ENCODE results near the gene FBXO7.

Gene FBXO7

DNA sequence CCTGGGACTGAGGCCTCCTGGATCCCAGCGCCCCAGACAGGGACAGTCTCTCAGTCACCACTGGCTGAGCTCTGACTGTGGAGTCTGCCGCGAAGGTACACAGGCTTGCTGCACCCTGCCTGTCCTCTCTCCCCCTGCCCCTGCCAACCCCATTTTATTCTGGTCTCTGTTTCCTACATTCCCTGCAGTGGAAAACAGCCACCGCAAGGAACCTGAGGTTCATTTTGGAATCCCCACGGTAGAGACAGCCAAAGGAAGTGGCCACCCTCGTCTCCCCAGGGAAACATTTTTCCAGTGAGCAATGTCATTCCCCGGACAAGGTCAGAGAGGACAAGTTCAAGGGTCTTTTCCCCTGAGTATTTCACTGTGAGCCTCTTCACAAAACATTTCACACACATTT is 56.6 kb downstream of the FBXO7 start:
- Mint-ChIP-seq H3K9me3 (no peaks in the 10 kb centered on the region), H3K4me1 (no peaks in the 10 kb centered on the region), H3K4me3 (no peak overlapping the region), H3K27ac (no peak overlapping the region), H3K36me3 (no peaks in the 10 kb centered on the region), H3K27me3 (peaks cover 12% of the 10 kb centered on the region)
- no peak for ATAC-seq (ENCODE audit: low read depth)
- DNase-seq (ENCODE audit: low spot score in 2 of 2), result no peak

DNA sequence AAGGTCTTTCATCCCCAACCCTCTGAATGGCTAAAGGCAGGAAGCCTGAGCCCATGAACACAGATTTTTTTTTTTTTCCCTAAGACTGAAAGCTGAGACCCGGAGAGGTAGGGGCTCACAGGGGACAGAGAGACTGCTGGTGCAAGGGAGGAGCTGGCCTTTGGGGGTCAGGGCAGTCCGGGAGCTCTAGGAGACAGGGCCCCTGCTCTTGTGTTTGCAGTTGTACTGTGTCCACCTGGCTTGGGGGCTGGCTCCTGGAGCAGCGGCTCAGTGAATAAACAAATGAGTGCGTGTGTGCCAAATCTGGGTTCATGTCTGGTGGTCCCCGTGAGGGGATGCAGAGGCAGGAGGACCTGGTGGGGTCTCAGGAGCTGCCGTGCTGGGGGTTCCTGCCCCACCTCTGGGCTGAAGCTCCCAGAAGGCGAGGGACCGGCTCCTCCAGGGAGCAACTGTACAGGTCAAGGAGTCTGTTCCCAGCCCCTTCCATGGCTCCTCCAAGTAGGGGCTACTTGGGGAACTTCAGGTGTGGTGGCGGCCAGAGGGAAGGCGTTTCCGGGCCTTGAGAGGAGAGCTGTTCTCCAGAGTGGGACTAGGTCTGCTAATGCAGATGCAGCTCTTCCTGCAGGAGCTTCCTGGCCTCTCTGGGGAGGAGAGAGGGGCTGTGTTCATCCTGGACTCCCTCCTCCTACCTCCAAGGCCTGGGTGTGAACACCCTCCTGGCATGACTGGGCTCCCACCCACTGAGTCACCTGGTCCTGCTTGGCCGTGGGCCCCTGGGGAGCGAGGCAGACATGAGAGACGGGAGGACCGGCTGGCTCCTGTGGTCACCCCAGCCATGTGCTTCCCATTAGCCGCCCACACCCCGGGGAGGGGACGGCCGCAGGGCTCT is 57.6 kb downstream of the FBXO7 start:
- Mint-ChIP-seq H3K36me3 (no peaks in the 10 kb centered on the region), H3K4me1 (no peaks in the 10 kb centered on the region), H3K27ac (no peak overlapping the region), H3K9me3 (no peaks in the 10 kb centered on the region), H3K4me3 (no peak overlapping the region), H3K27me3 (peaks cover 12% of the 10 kb centered on the region)
- DNase-seq (ENCODE audit: low spot score in 2 of 2), result no peak
- no peak for ATAC-seq (ENCODE audit: low read depth)

DNA sequence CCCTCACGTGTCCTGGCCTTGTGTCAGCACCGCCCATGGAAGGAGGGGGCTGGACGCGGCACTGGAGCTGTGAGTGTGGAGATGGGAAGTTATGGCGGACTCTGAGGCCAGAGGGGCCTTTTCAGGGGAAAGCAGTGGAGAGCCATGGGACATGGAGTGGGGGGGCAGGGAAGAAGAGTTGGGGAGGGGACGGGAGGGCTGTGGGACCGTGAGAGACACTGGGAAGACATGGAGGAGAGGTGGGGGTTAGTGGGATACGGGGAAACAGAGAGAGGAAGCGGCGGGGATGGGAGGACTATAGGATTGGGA is 58.2 kb downstream of the FBXO7 start:
- H3K36me3 Mint-ChIP-seq, result no peaks in the 10 kb centered on the region
- no peaks in the 10 kb centered on the region for H3K4me1 Mint-ChIP-seq
- no peaks in the 10 kb centered on the region for H3K9me3 Mint-ChIP-seq
- DNase-seq (ENCODE audit: low spot score in 2 of 2), result no peak
- no peak for ATAC-seq (ENCODE audit: low read depth)
- H3K27ac Mint-ChIP-seq, result no peak overlapping the region
- H3K27me3 Mint-ChIP-seq, result peaks cover 12% of the 10 kb centered on the region
- no peak overlapping the region for H3K4me3 Mint-ChIP-seq

DNA sequence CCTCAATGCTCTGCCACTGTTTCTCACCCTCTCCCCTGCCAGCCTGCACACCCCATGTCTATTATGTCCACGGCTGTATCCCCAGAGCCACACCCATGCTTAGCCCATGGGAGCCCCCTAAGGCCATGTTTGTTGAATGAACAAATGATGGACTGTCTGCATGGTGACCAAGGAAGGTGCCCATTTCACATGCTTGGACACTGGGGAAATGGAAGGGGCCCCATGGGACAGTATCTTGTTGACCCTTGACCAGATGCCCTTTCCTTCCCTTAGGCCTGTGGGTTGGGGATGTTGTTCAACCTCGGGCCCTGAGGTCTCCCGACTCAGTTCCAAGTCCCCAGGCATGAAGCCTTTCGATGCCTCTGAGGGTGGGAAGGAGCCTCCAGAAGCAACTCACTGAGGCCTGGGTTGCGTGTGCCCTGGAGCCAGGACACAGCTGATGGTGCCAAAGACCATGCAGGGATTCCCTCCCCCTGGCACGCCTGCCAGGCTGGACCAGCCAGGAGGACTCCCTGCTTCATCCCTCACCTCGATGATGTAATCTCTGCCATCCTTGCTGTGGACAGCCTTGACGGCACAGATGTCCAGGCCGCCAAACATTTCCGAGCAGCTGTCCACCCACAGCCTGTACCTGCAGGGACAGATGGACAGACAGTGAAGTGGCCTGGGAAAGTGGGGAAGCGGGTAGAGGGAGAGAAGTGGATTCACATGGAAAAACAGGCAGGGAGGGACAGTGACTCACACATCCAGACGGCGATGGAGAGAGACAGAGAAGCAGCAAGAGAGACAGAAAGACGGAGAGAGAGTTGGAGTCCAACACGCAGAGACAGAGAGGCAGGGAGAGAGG is 58.9 kb downstream of the FBXO7 start:
- Mint-ChIP-seq H3K4me3 (no peak overlapping the region), H3K4me1 (no peaks in the 10 kb centered on the region), H3K9me3 (peaks cover under 1% of the 10 kb centered on the region), H3K27me3 (peaks cover 13% of the 10 kb centered on the region), H3K36me3 (peaks cover under 1% of the 10 kb centered on the region), H3K27ac (no peak overlapping the region)
- DNase-seq (ENCODE audit: low spot score in 2 of 2) (no peak), ATAC-seq (ENCODE audit: low read depth) (no peak)

DNA sequence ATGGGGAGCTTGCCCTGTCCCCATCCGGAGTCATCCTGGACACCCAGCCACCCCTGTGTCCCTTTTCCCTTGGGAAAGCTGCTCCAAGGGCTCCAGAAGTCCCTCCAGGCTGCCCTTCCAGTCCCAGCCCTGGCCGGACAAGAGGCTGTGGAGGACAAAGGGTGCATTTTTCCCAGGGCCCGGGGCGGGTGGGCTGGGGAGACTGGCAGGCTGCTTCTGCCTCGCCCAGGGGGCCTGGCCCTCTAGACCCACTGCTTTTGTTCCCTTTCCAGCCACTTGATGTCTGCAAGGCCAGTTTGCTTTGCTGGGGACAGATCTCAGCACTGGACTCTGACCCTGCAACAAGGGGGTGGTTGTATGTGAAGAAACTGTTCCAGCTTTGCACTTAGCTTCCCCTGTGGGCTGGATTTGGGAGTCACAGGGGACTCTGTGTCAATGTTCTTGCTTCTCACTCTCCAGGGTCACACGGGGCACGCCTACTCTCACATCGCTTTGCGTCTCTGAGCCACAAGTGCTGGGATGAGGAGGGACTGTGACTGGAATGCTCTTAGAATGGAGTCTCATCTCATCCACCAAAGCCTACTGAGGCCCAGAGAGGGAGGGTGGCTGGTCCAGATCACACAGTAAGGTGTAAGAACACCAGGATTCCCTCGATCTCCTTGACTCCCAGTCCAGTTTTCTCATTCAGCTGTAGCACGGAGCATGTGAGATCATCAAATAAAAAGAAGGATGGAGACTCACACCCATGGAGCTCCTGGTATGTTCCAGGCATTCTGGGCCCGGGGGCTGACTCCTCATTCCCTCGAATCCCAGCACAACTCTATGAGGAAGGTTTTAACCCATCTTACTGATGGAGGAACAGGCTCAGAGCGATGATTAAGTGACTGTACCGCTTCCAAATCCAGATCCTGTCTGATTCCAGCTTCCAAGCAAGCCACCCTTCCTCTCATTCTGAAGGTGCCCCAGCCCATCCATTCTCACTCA is 59.9 kb downstream of the FBXO7 start:
- H3K4me1 Mint-ChIP-seq, result no peaks in the 10 kb centered on the region
- no peak overlapping the region for H3K27ac Mint-ChIP-seq
- peaks cover 2% of the 10 kb centered on the region for H3K36me3 Mint-ChIP-seq
- H3K4me3 Mint-ChIP-seq, result no peak overlapping the region
- peaks cover 21% of the 10 kb centered on the region for H3K27me3 Mint-ChIP-seq
- peaks cover 2% of the 10 kb centered on the region for H3K9me3 Mint-ChIP-seq
- no peak for DNase-seq (ENCODE audit: low spot score in 2 of 2)
- ATAC-seq (ENCODE audit: low read depth), result no peak

DNA sequence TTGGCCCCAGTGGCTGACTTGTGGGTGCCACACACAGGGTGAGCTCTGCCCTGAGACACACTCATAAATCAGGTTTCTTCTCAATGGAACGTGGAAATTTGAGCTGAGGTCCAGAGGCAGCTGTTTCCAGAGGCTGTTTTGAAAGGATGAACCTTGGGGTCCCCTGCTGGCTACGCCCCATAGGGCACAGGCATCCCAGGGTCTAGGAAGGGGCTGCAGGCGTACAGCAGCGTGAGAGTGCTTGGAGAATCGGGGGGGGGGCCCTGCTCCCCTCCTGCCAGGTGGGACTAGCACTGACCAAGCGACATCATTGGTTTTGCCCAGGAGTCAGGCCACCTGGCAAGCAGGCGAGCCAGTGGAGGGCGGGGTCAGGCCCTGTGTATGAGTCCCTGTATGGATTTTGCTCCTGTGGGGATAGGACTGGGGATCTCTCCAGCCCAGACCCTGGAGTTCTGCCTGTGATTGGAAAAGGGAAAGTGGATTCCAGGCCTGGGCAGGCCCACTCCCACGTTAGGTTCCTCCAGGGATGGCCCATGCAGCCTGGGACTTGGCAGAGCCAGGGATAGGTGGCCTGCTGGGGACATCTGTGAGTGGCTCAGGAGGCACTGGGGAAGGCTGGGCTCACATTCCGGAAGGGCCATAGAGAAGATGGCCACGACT is 61.0 kb downstream of the FBXO7 start:
- DNase-seq (ENCODE audit: low spot score in 2 of 2), result no peak

DNA sequence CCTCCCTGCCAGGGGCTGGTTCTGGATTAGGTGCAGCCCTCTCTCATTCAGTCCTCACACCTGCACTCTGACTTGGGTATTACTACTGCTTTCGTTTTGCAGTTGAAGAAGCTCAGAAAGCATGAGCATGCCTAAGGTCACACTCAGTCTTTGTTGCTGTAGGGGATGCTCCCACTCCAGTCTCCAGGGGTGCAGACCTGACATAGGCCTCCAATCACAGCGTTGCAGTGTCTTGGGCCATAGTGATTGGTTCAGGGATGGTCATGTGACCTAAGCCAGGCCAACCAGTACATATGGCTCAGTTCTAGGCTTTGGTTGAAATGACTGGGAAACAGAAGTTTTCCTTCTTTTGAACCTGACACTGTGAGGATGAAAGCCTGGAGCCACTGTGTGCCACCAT is 61.7 kb downstream of the FBXO7 start:
- DNase-seq (ENCODE audit: low spot score in 2 of 2) (no peak), ATAC-seq (ENCODE audit: low read depth) (no peak)
- Mint-ChIP-seq H3K27ac (no peak overlapping the region), H3K27me3 (peaks cover 22% of the 10 kb centered on the region), H3K36me3 (peaks cover 2% of the 10 kb centered on the region), H3K4me3 (no peak overlapping the region), H3K9me3 (peaks cover 2% of the 10 kb centered on the region), H3K4me1 (no peaks in the 10 kb centered on the region)

More for the DNA sequence above, 61.0 kb downstream of the FBXO7 start:
- peaks cover 2% of the 10 kb centered on the region for H3K9me3 Mint-ChIP-seq
- peaks cover 22% of the 10 kb centered on the region for H3K27me3 Mint-ChIP-seq
- no peaks in the 10 kb centered on the region for H3K4me1 Mint-ChIP-seq
- no peak overlapping the region for H3K4me3 Mint-ChIP-seq
- H3K36me3 Mint-ChIP-seq, result peaks cover 2% of the 10 kb centered on the region
- H3K27ac Mint-ChIP-seq, result no peak overlapping the region
- ATAC-seq (ENCODE audit: low read depth), result no peak

DNA sequence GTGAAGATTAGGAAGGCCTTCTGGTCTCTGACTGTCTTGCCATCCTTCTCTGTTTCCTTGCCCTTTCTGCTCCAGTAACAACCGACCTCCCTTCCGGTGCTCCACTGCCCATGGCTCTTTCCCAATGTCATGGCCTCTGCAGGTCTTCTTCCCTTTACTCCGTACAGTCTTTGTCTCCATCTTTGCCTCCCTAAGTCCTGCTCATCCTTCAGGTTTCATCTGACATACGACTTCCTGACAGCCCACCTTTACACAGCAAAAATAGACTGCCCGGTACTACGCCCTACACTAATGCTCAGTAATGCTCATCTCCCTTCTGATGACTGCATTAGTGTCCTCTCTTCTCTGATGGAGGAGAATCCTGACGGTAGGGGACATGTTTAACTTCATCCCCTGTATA is 63.9 kb downstream of the FBXO7 start:
- Mint-ChIP-seq H3K4me1 (no peaks in the 10 kb centered on the region), H3K27me3 (peaks cover 24% of the 10 kb centered on the region), H3K27ac (no peak overlapping the region)

DNA sequence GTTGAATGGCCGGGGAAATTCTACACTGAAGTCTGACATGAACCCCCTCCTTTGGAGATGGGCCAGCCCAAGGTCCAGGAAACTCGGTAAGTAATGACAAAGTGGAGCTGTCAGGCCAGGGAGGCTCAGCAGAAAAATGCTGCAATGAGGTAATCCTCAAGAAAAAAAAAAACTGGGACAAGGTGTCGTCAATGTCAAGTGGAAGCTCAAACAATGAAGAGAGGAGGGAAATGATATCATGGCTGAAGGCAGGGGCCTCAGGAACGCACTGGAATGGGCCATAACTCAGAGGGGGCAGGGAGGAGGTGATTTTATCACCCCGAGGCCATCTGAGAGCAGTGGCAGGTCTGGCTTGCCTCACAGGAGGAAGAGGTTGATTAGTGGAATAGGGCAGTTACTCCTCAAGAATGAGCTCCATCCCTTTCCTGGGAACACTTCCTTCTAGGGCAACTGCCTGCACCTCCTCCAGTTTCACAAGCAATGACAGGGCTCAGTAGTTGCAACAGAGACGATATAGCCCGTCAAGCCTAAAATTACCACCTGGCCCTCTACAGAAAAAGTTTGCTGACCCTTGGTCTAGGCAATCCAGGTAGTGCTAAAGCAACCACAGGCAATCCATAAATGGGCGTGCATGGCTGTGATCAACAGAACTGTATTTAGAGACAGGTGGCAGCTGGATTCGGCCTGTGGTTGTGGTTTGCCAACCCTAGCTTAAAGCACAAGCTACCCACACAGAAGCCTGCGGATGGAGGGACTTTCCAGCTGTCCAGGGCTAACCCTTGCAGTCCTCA is 65.2 kb downstream of the FBXO7 start:
- Mint-ChIP-seq H3K27me3 (peaks cover 21% of the 10 kb centered on the region), H3K27ac (no peak overlapping the region)
- DNase-seq (ENCODE audit: low spot score in 2 of 2), result no peak

More for the DNA sequence above, 63.9 kb downstream of the FBXO7 start:
- H3K36me3 Mint-ChIP-seq, result peaks cover 2% of the 10 kb centered on the region
- ATAC-seq (ENCODE audit: low read depth) (no peak), DNase-seq (ENCODE audit: low spot score in 2 of 2) (no peak)
- H3K4me3 Mint-ChIP-seq, result no peak overlapping the region
- H3K9me3 Mint-ChIP-seq, result peaks cover 2% of the 10 kb centered on the region

DNA sequence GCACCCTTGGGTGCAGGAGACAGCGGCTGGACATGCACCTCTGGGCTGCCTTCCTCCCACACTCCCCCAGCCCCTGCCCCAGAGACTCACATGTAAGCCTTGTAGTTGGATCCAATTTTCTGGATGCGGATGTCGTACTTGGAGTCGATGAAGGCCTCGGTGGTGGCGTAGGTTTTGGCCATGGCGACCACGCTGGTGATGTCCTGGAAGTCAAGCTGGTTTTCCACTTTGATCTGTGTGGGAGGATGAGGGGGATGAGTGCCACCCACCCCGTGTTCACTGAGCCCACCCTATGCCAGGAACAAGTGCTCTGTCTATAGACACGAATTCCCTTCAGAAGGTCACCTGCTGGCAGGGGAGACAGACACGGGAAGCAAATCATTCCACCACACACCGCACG is 66.9 kb downstream of the FBXO7 start:
- peaks cover 2% of the 10 kb centered on the region for H3K9me3 Mint-ChIP-seq
- H3K27me3 Mint-ChIP-seq, result peaks cover 21% of the 10 kb centered on the region
- H3K36me3 Mint-ChIP-seq, result peaks cover 2% of the 10 kb centered on the region
- ATAC-seq (ENCODE audit: low read depth) (no peak), DNase-seq (ENCODE audit: low spot score in 2 of 2) (no peak)
- no peak overlapping the region for H3K4me3 Mint-ChIP-seq
- H3K27ac Mint-ChIP-seq, result no peak overlapping the region
- no peaks in the 10 kb centered on the region for H3K4me1 Mint-ChIP-seq

More for the DNA sequence above, 65.2 kb downstream of the FBXO7 start:
- Mint-ChIP-seq H3K4me3 (no peak overlapping the region), H3K4me1 (no peaks in the 10 kb centered on the region), H3K9me3 (peaks cover 2% of the 10 kb centered on the region), H3K36me3 (peaks cover 2% of the 10 kb centered on the region)
- no peak for ATAC-seq (ENCODE audit: low read depth)

DNA sequence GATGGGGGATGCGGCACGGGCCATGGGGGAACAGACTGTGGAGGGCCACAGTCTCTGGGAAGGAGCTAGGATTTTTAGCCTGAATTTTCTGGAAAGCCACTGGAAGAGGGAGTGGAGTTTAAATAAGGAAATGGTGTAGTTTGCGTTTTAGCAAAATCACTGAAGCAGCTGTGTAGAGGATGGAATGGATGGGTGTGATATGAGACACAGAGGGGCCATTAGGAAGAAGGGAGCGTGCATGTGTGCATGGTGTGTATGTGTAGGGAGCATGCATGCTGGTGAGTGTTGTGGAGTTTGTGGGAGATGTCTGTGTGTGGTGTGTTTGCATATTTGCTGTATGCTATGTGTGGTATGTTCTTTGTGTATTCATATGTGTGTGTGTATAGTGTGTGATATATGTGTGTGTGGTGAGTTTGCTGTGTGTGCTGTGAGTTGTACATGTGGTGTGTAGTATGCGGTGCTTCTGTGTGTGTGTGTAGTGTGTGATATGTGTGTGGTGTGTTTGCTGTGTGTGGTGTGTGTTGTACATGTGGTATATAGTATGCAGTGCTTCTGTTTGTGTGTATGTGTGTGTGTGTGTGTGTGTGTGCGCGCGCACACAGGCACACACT is 67.6 kb downstream of the FBXO7 start:
- H3K27ac Mint-ChIP-seq, result no peak overlapping the region
- H3K27me3 Mint-ChIP-seq, result peaks cover 25% of the 10 kb centered on the region
- ATAC-seq (ENCODE audit: low read depth) (no peak), DNase-seq (ENCODE audit: low spot score in 2 of 2) (no peak)
- H3K9me3 Mint-ChIP-seq, result peaks cover 2% of the 10 kb centered on the region
- H3K4me1 Mint-ChIP-seq, result no peaks in the 10 kb centered on the region
- H3K4me3 Mint-ChIP-seq, result no peak overlapping the region
- H3K36me3 Mint-ChIP-seq, result peaks cover 2% of the 10 kb centered on the region

DNA sequence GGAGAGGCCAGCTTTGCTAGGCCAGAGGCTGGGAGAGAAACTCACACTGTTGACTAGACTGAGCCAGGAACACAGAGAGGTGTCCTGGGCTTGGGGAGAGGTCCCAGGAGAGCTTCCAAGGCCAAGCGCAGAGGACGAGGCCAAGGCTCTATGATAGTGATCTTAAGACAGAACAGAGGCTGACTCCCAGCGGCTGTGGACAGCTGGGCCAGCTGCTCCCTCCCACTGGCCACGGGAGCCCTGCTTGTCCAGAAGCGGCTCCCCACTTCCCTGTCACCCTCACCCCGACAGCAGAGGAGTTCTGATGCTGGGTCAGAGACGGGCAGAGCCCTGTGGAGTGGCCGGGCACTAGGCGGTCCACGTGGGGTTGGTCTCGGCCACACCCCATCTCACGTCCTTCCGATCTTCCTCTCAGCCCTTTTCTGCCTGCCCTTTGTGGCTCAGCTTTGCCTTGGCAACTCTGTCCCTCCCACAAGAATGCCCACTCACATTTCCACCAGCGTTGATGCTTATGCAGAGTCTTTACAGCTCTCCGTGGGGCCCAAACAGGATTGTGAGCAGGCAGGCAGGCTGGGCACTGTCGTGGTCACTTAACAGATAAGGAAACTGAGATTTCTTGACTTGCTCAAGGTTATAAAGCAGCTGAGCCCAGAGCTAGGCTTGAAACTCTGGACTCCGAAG is 68.2 kb downstream of the FBXO7 start:
- H3K27ac Mint-ChIP-seq, result no peak overlapping the region
- no peaks in the 10 kb centered on the region for H3K4me1 Mint-ChIP-seq
- H3K4me3 Mint-ChIP-seq, result no peak overlapping the region
- H3K36me3 Mint-ChIP-seq, result peaks cover 2% of the 10 kb centered on the region
- ATAC-seq (ENCODE audit: low read depth), result no peak
- H3K9me3 Mint-ChIP-seq, result peaks cover 2% of the 10 kb centered on the region
- peaks cover 29% of the 10 kb centered on the region for H3K27me3 Mint-ChIP-seq
- no peak for DNase-seq (ENCODE audit: low spot score in 2 of 2)

Data from memory B cell (primary cell).